ENCODE measurements around the gene C4BPB. TPM values are rescaled to one million over a fixed set of nuclear protein-coding genes. Genes with fewer than 3 reads are reported as not detected.
"Not testable (repeated sequence)": the region's sequence is repeated elsewhere in the genome, so short reads cannot be mapped to it uniquely, and the experiment has no call there.

Gene C4BPB
- total RNA-seq = not detected

GRCh38 chr1:207088701-207089626 lies at the start of gene C4BPB:
Gene C4BPB, plus strand, starts transcription at chr1:207088860. Its CDS starts 672 bp downstream, at chr1:207089532.
- Histone ChIP-seq H3K4me1 (no peaks in the 10 kb centered on the region), H3K27ac (no peak within 1 kb of the TSS), H3K36me3 (no peaks in the 10 kb centered on the region), H3K9me3 (no peaks in the 10 kb centered on the region), H3K27me3 (no peaks in the 10 kb centered on the region), H3K4me3 (replicated peaks in 1 of 3) (no peak within 1 kb of the TSS)
- peak in 1 of 2 donors; percentile 32 for DNase-seq
- TF ChIP-seq POLR2A (IDR thresholded peaks at IDR 0.05) (no peak), CTCF (IDR thresholded peaks at IDR 0.05) (no peak)
- intact Hi-C loops (cut with DNase I) = no loop called here
- WGBS, 2 donors = 88 to 91% methylated on average over 9 of the region's 9 CpGs

- WGBS, 2 donors = 93 to 94% methylated on average over 4 of the region's 4 CpGs
- H3K27ac ChIP-seq = no peak overlapping the region
- no peaks in the 10 kb centered on the region for H3K9me3 ChIP-seq
- no peaks in the 10 kb centered on the region for H3K4me1 ChIP-seq
- no peak overlapping the region for H3K4me3 ChIP-seq (replicated peaks in 1 of 3)
- H3K27me3 ChIP-seq = no peaks in the 10 kb centered on the region
- TF ChIP-seq CTCF (IDR thresholded peaks at IDR 0.05) = no peak
- intact Hi-C loops (cut with DNase I) = no loop called here
- DNase-seq = no peak
- H3K36me3 ChIP-seq = no peaks in the 10 kb centered on the region
These were observed 49.1 kb upstream of the C4BPB start for GRCh38 chr1:207039380-207040180.

- H3K4me3 ChIP-seq (replicated peaks in 1 of 3) = no peak overlapping the region
- no peak overlapping the region for H3K27ac ChIP-seq
- intact Hi-C loops (cut with DNase I) = no loop called here
- H3K27me3 ChIP-seq = no peaks in the 10 kb centered on the region
- DNase-seq = no peak
- no peaks in the 10 kb centered on the region for H3K36me3 ChIP-seq
- TF ChIP-seq CTCF (IDR thresholded peaks at IDR 0.05) (no peak), POLR2A (IDR thresholded peaks at IDR 0.05) (no peak)
- peaks cover 5% of the 10 kb centered on the region in 2 donors for H3K4me1 ChIP-seq
- 70 to 74% methylated on average over 3 of the region's 3 CpGs for WGBS, 2 donors
- no peaks in the 10 kb centered on the region for H3K9me3 ChIP-seq
These were observed 48.5 kb upstream of the C4BPB start for GRCh38 chr1:207040181-207040533.

GRCh38 chr1:207041397-207041796 lies 47.3 kb upstream of the C4BPB start:
- H3K27me3 ChIP-seq; DNase-seq; H3K36me3 ChIP-seq; H3K9me3 ChIP-seq; H3K27ac ChIP-seq; H3K4me3 ChIP-seq (replicated peaks in 1 of 3); intact Hi-C loops (cut with DNase I): not testable (repeated sequence)
- H3K4me1 ChIP-seq = peaks cover 17% of the 10 kb centered on the region in 2 donors
- WGBS, 2 donors = 93 to 100% methylated on average over 2 of the region's 2 CpGs

- peaks cover 25 to 35% of the 10 kb centered on the region in 2 donors for H3K4me1 ChIP-seq
- H3K9me3 ChIP-seq = no peaks in the 10 kb centered on the region
- H3K27me3 ChIP-seq = no peaks in the 10 kb centered on the region
- TF ChIP-seq CTCF (IDR thresholded peaks at IDR 0.05) = no peak
- TF ChIP-seq POLR2A (IDR thresholded peaks at IDR 0.05) = no peak
- no peak overlapping the region for H3K4me3 ChIP-seq (replicated peaks in 1 of 3)
- intact Hi-C loops (cut with DNase I) = no loop called here
- no peak for DNase-seq
- 73 to 81% methylated on average over 2 of the region's 2 CpGs for WGBS, 2 donors
- H3K36me3 ChIP-seq = peaks cover 11 to 13% of the 10 kb centered on the region in 2 donors
- H3K27ac ChIP-seq = peak overlapping the region in 1 of 3 donors; percentile 26
These were observed 43.2 kb upstream of the C4BPB start for GRCh38 chr1:207045453-207045852.
